CD4-positive, alpha-beta T cell treated with Interleukin-4 for 4 hours (primary cell): ENCODE data around the gene ZNF593.

Source experiments
- DNase-seq: peaks from one replicate; pipeline ENCODE4 v3.0.0-alpha.2; 2020

ZNF593 gene

GRCh38 chr1:26213335-26213905 lies 43.7 kb downstream of the ZNF593 start:
- DNase-seq = no peak

GRCh38 chr1:26215246-26215645 lies 45.5 kb downstream of the ZNF593 start:
- DNase-seq = no peak

GRCh38 chr1:26218906-26219494 lies 49.3 kb downstream of the ZNF593 start:
- no peak for DNase-seq
